Activated CD4-positive, alpha-beta memory T cell treated with anti-CD3 and anti-CD28 coated beads, Interleukin-2, amount 10 ng/mL, durations not matched to agents 7 days and 5 days (primary cell): ENCODE results near the gene CCER1. TPM values are rescaled to one million over a fixed set of nuclear protein-coding genes. Genes with fewer than 3 reads are reported as not detected.

Experiments used
- CTCF ChIA-PET: fragments of 350-600 bp; sonication (Branson Sonifier 250); formaldehyde crosslinking; loops from one replicate; lab custom pipeline; 2021; ENCODE audit warnings: antibody characterized with exemption, inconsistent platforms; lab: Charles Lee
- POLR2A ChIA-PET: fragments of 350-600 bp; sonication (Branson Sonifier 250); formaldehyde crosslinking; loops from one replicate; lab custom pipeline; 2021; ENCODE audit warnings: antibody characterized with exemption; lab: Charles Lee
- DNase-seq: peaks from one replicate; pipeline ENCODE4 v3.0.0-alpha.2; 2020
- H3K27ac Mint-ChIP-seq: one replicate; pipeline ENCODE4 v1.8.0; 2021; ENCODE audit warnings: mild to moderate bottlenecking, mixed read lengths
- H3K27me3 Mint-ChIP-seq: one replicate; pipeline ENCODE4 v1.8.0; 2021; ENCODE audit warnings: mixed read lengths
- H3K36me3 Mint-ChIP-seq: one replicate; pipeline ENCODE4 v1.8.0; 2021; ENCODE audit warnings: low read depth, mixed read lengths
- H3K4me1 Mint-ChIP-seq: one replicate; pipeline ENCODE4 v1.8.0; 2021; ENCODE audit warnings: mixed read lengths
- H3K4me3 Mint-ChIP-seq: one replicate; pipeline ENCODE4 v1.8.0; 2021; ENCODE audit warnings: mild to moderate bottlenecking, mixed read lengths
- H3K9me3 Mint-ChIP-seq: one replicate; pipeline ENCODE4 v1.8.0; 2021; ENCODE audit warnings: mixed read lengths
- total RNA-seq, 2 experiments: library from RNA; stranded (reverse); gene quantifications; one replicate each; pipeline ENCODE4 v1.2.3, GENCODE V29; 2021

Gene CCER1
- total RNA-seq, 2 experiments from 2014 or later: not detected

- POLR2A ChIA-PET: no interaction called here
These were observed 52.4 kb downstream of the CCER1 start for GRCh38 chr12:90902596-90902995.

More at GRCh38 chr12:90902596-90902995, 52.4 kb downstream of the CCER1 start:
- H3K27ac Mint-ChIP-seq: no peak overlapping the region
- no peak overlapping the region for H3K4me3 Mint-ChIP-seq
- H3K9me3 Mint-ChIP-seq: no peaks in the 10 kb centered on the region
- no peaks in the 10 kb centered on the region for H3K36me3 Mint-ChIP-seq
- no peaks in the 10 kb centered on the region for H3K4me1 Mint-ChIP-seq
- CTCF ChIA-PET: no interaction called here
- H3K27me3 Mint-ChIP-seq: no peaks in the 10 kb centered on the region
- no peak for DNase-seq

Other genes with a start within 250 kb of the CCER1 start
- gene EPYC, start 49.8 kb upstream of the CCER1 start, total RNA-seq: not detected
- gene KERA, start 102.8 kb upstream of the CCER1 start, total RNA-seq: not detected
- gene LUM, start 156.3 kb upstream of the CCER1 start, total RNA-seq: not detected
- gene DCN, start 227.6 kb upstream of the CCER1 start, total RNA-seq: not detected